Neural progenitor cell (in vitro differentiated cells): ENCODE results near the gene NAA25. TPM values are rescaled to one million over a fixed set of nuclear protein-coding genes. Genes with fewer than 3 reads are reported as not detected.
"Not testable (repeated sequence)": the region's sequence is repeated elsewhere in the genome, so short reads cannot be mapped to it uniquely, and the experiment has no call there.

Experiments
- DNase-seq: peaks from one replicate; pipeline ENCODE4 v3.0.0-alpha.2; 2016; ENCODE audit warnings: low spot score
- H2AFZ ChIP-seq: fragments of 200-600 bp; sonication (generic); replicated peaks from 2 replicates; pipeline ENCODE4 v1.6.1; 2016; ENCODE audit warnings: antibody characterized with exemption
- H3F3A ChIP-seq: fragments of 200-600 bp; sonication (generic); 2 replicates; pipeline ENCODE4 v1.6.1; 2016; ENCODE audit warnings: antibody characterized with exemption, low read depth
- H3K27ac ChIP-seq: fragments of 200-600 bp; sonication (generic); 2 replicates; pipeline ENCODE4 v1.5.1; 2016; ENCODE audit warnings: mild to moderate bottlenecking
- H3K27me3 ChIP-seq: fragments of 200-600 bp; sonication (generic); 2 replicates; pipeline ENCODE4 v1.6.1; 2016; ENCODE audit warnings: mild to moderate bottlenecking, moderate library complexity
- H3K36me3 ChIP-seq: fragments of 200-600 bp; sonication (generic); 2 replicates; pipeline ENCODE4 v1.5.1; 2016
- H3K4me1 ChIP-seq: fragments of 200-600 bp; sonication (generic); 2 replicates; pipeline ENCODE4 v1.6.1; 2016; ENCODE audit warnings: mixed run types
- H3K4me2 ChIP-seq: fragments of 200-600 bp; sonication (generic); 2 replicates; pipeline ENCODE4 v1.6.1; 2016
- H3K4me3 ChIP-seq: fragments of 200-600 bp; sonication (generic); 2 replicates; pipeline ENCODE4 v1.5.1; 2016
- H3K79me2 ChIP-seq: fragments of 200-600 bp; sonication (generic); 2 replicates; pipeline ENCODE4 v1.6.1; 2016; ENCODE audit warnings: low read depth
- H3K9ac ChIP-seq: fragments of 200-600 bp; sonication (generic); 2 replicates; pipeline ENCODE4 v1.6.1; 2016
- H3K9me3 ChIP-seq: fragments of 200-600 bp; sonication (generic); 2 replicates; pipeline ENCODE4 v1.5.1; 2016; ENCODE audit warnings: low read depth
- H4K20me1 ChIP-seq: fragments of 200-600 bp; sonication (generic); 2 replicates; pipeline ENCODE4 v1.6.1; 2016; ENCODE audit warnings: low read depth
- H3K27ac Mint-ChIP-seq: 3 replicates; pipeline ENCODE4 v1.8.0; 2021; ENCODE audit warnings: mixed read lengths
- H3K27me3 Mint-ChIP-seq: 2 replicates; pipeline ENCODE4 v1.8.0; 2022; ENCODE audit warnings: low read depth, mild to moderate bottlenecking, inconsistent platforms, moderate library complexity, mixed read lengths; ENCODE audit not compliant: insufficient read depth
- H3K36me3 Mint-ChIP-seq: 3 replicates; pipeline ENCODE4 v1.8.0; 2021; ENCODE audit warnings: mixed read lengths
- H3K4me1 Mint-ChIP-seq: 3 replicates; pipeline ENCODE4 v1.8.0; 2021; ENCODE audit warnings: mixed read lengths
- H3K4me3 Mint-ChIP-seq: 3 replicates; pipeline ENCODE4 v1.8.0; 2021; ENCODE audit warnings: mild to moderate bottlenecking, moderate library complexity, mixed read lengths
- H3K9me3 Mint-ChIP-seq: 3 replicates; pipeline ENCODE4 v1.8.0; 2020; ENCODE audit warnings: mixed read lengths
- EZH2 ChIP-seq: fragments of 200-600 bp; sonication (generic); IDR thresholded peaks from 2 replicates; pipeline ENCODE4 v1.6.1; 2017; ENCODE audit warnings: antibody characterized with exemption, mild to moderate bottlenecking, moderate library complexity
- EZH2phosphoT487 ChIP-seq: fragments of 200-600 bp; sonication (generic); IDR thresholded peaks from 2 replicates; pipeline ENCODE4 v1.6.1; 2017; ENCODE audit warnings: antibody characterized with exemption
- total RNA-seq: library from RNA; depleted of rRNA; stranded (reverse); fragments of >200 nt; gene quantifications from 2 replicates; pipeline ENCODE4 v1.2.3, GENCODE V29; 2015; ENCODE audit warnings: low replicate concordance
- TF ChIP-seq, protein P1 (sequence below): fragments of 200-600 bp; sonication (generic); IDR thresholded peaks from 2 replicates; pipeline ENCODE4 v1.5.1; 2017; ENCODE audit warnings: antibody characterized with exemption, mild to moderate bottlenecking

The NAA25 gene
- total RNA-seq, 1 donor from 2014 or later = 40.7 TPM

DNA sequence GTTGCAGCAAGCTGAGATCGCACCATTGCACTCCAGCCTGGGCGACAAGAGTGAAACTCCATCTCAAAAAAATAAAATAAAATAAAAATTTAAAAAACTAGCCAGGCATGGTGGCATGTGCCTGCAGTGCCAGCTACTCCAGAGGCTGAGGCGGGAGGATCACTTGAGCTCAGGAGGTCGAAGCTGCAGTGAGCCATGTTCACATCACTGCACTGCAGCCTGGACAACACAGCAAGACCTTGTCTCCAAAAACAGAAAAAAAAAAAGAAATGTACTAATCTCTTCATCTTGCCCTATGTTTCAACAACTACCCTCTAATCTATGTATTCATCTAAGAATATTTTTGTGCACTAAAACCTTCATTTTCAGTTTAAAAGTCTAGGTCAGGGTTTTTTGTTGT, 6.5 kb downstream of the NAA25 start:
- no peak overlapping the region for H3K9ac ChIP-seq
- H3K9me3 ChIP-seq = no peaks in the 10 kb centered on the region
- peaks cover 6% of the 10 kb centered on the region for H3F3A ChIP-seq
- DNase-seq = no peak
- no peak overlapping the region for H3K4me3 ChIP-seq
- no peak overlapping the region for H2AFZ ChIP-seq
- Mint-ChIP-seq H3K27ac (no peak overlapping the region), H3K4me1 (peaks cover 19% of the 10 kb centered on the region), H3K9me3 (no peaks in the 10 kb centered on the region), H3K36me3 (peaks cover 20% of the 10 kb centered on the region), H3K4me3 (no peak overlapping the region), H3K27me3 (no peaks in the 10 kb centered on the region)
- H3K27ac ChIP-seq = no peak overlapping the region
- H3K79me2 ChIP-seq = peaks cover 100% of the 10 kb centered on the region
- H3K27me3 ChIP-seq = no peaks in the 10 kb centered on the region
- H3K36me3 ChIP-seq = peaks cover 5% of the 10 kb centered on the region
- H3K4me2 ChIP-seq = no peak overlapping the region
- peaks cover 60% of the 10 kb centered on the region for H4K20me1 ChIP-seq
- TF ChIP-seq EZH2phosphoT487 = no peak
- no peak for TF ChIP-seq EZH2
- TF ChIP-seq, protein P1, sequence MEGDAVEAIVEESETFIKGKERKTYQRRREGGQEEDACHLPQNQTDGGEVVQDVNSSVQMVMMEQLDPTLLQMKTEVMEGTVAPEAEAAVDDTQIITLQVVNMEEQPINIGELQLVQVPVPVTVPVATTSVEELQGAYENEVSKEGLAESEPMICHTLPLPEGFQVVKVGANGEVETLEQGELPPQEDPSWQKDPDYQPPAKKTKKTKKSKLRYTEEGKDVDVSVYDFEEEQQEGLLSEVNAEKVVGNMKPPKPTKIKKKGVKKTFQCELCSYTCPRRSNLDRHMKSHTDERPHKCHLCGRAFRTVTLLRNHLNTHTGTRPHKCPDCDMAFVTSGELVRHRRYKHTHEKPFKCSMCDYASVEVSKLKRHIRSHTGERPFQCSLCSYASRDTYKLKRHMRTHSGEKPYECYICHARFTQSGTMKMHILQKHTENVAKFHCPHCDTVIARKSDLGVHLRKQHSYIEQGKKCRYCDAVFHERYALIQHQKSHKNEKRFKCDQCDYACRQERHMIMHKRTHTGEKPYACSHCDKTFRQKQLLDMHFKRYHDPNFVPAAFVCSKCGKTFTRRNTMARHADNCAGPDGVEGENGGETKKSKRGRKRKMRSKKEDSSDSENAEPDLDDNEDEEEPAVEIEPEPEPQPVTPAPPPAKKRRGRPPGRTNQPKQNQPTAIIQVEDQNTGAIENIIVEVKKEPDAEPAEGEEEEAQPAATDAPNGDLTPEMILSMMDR = no peak
- H3K4me1 ChIP-seq = peaks cover 10% of the 10 kb centered on the region

DNA sequence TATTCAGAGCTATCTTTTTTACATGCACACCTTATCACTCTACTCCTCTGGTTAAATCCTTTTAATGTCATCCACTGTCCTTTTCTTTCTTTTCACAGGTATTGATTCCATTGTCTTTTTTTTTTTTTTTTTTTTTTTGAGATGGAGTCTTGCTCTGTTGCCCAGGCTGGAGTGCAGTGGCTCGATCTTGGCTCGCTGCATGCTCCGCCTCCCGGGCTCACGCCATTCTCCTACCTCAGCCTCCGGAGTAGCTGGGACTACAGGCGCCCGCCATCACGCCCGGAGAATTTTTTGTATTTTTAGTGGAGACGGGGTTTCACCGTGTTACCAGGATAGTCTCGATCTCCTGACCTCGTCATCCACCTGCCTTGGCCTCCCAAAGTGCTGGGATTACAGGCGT, 8.1 kb downstream of the NAA25 start:
- H3K36me3 Mint-ChIP-seq = peaks cover 22% of the 10 kb centered on the region
- not testable (repeated sequence) for H3K4me3 ChIP-seq, H3K27me3 Mint-ChIP-seq, H3K9me3 Mint-ChIP-seq, H3F3A ChIP-seq, H2AFZ ChIP-seq, H3K4me3 Mint-ChIP-seq, H3K27ac Mint-ChIP-seq, H3K27me3 ChIP-seq, H3K9me3 ChIP-seq, DNase-seq, H3K4me2 ChIP-seq, H3K4me1 Mint-ChIP-seq, H3K9ac ChIP-seq, H3K27ac ChIP-seq, H3K36me3 ChIP-seq, H3K4me1 ChIP-seq
- H3K79me2 ChIP-seq = peaks cover 100% of the 10 kb centered on the region
- peaks cover 56% of the 10 kb centered on the region for H4K20me1 ChIP-seq

DNA sequence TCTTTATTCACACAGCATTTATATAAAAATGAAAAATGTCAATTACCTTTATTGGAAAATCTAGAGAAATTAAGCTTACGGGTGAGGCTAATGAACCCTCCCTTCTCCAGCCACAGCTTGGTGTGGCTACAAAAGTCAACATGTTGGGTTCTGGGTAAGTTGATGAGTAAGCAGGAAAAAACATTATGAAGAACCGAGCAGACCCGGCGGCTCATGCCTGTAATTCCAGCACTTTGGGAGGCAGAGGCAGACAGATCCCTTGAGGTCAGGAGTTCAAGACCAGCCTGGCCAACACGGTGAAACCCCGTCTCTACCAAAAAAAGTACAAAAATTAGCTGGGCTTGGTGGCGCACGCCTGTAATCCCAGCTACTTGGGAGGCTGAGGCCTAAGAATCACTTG, 10.9 kb downstream of the NAA25 start:
- H3K4me1 Mint-ChIP-seq = no peaks in the 10 kb centered on the region
- peaks cover 27% of the 10 kb centered on the region for H4K20me1 ChIP-seq
- H3K79me2 ChIP-seq = peaks cover 100% of the 10 kb centered on the region
- no peaks in the 10 kb centered on the region for H3K9me3 Mint-ChIP-seq
- H3K9me3 ChIP-seq = no peaks in the 10 kb centered on the region
- TF ChIP-seq EZH2 = no peak
- TF ChIP-seq EZH2phosphoT487 = no peak
- TF ChIP-seq, protein P1 = no peak
- H3K4me2 ChIP-seq = no peak overlapping the region
- no peaks in the 10 kb centered on the region for H3K27me3 ChIP-seq
- H3K27me3 Mint-ChIP-seq = peaks cover 2% of the 10 kb centered on the region
- H3K4me3 ChIP-seq = no peak overlapping the region
- peaks cover 6% of the 10 kb centered on the region for H3F3A ChIP-seq
- no peaks in the 10 kb centered on the region for H3K4me1 ChIP-seq
- peaks cover 26% of the 10 kb centered on the region for H3K36me3 Mint-ChIP-seq
- no peak overlapping the region for H3K27ac ChIP-seq
- H3K4me3 Mint-ChIP-seq = no peak overlapping the region
- peaks cover 8% of the 10 kb centered on the region for H3K36me3 ChIP-seq
- DNase-seq = no peak
- no peak overlapping the region for H3K27ac Mint-ChIP-seq
- no peak overlapping the region for H3K9ac ChIP-seq
- no peak overlapping the region for H2AFZ ChIP-seq

DNA sequence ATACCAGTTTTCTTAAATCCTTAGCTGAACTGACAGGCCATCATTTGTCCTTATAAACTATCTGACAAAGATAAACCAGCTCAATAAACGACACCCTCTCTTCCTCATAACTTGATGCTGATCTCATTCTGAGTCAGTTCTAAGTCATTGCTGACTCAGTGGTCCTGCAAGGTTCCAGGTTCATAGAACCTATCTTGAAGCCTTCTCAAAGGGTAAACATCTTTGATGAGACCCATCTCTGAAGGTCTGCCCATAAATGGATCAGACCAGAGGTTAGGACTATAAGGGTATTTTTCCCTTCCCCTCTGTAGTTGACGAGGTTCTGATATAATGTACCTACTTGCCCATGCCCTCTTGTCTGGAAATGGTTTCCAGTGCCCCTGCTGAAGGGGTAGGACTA, 11.9 kb downstream of the NAA25 start:
- Mint-ChIP-seq H3K27ac (no peak overlapping the region), H3K9me3 (no peaks in the 10 kb centered on the region), H3K4me1 (no peaks in the 10 kb centered on the region), H3K36me3 (peaks cover 26% of the 10 kb centered on the region), H3K4me3 (no peak overlapping the region), H3K27me3 (peaks cover 2% of the 10 kb centered on the region)
- no peak overlapping the region for H3K9ac ChIP-seq
- H3K4me3 ChIP-seq = no peak overlapping the region
- TF ChIP-seq, protein P1 = no peak
- TF ChIP-seq EZH2 (no peak), EZH2phosphoT487 (no peak)
- H3K27ac ChIP-seq = no peak overlapping the region
- no peaks in the 10 kb centered on the region for H3K4me1 ChIP-seq
- H4K20me1 ChIP-seq = peaks cover 21% of the 10 kb centered on the region
- H2AFZ ChIP-seq = no peak overlapping the region
- H3K9me3 ChIP-seq = no peaks in the 10 kb centered on the region
- H3K4me2 ChIP-seq = no peak overlapping the region
- no peak for DNase-seq
- H3K27me3 ChIP-seq = no peaks in the 10 kb centered on the region
- peaks cover 98% of the 10 kb centered on the region for H3K79me2 ChIP-seq
- peaks cover 6% of the 10 kb centered on the region for H3F3A ChIP-seq
- peaks cover 8% of the 10 kb centered on the region for H3K36me3 ChIP-seq
